Endothelial cell of umbilical vein (primary cell): ENCODE results near the gene USH2A. TPM values are rescaled to one million over a fixed set of nuclear protein-coding genes. Genes with fewer than 3 reads are reported as not detected.

Source experiments
- BruUV-seq: library from RNA; stranded (reverse); fragments of 400-500 nt; replicated peaks from 2 replicates; lab custom pipeline; 2021; lab: Mats Ljungman, UMichigan
- CTCF ChIA-PET: fragments of 300-600, 350-600 bp; sonication (Branson Sonifier 250); formaldehyde crosslinking; loops from one replicate; lab custom pipeline; 2021; ENCODE audit warnings: antibody characterized with exemption, inconsistent platforms; lab: Charles Lee
- POLR2A ChIA-PET: fragments of 300-600, 350-600 bp; sonication (Branson Sonifier 250); formaldehyde crosslinking; loops from one replicate; lab custom pipeline; 2021; ENCODE audit warnings: antibody characterized with exemption, inconsistent platforms; lab: Charles Lee
- DNase-seq: peaks from one replicate; pipeline ENCODE4 v3.0.0-alpha.2; 2011; ENCODE audit warnings: low read depth, low spot score
- FAIRE-seq: peaks from 2 replicates; lab custom pipeline; 2011; peaks lifted over from hg19 to GRCh38; lab: Jason Lieb, UNC
- H2AFZ ChIP-seq: 2 replicates; pipeline ENCODE4 v1.6.0; 2012; ENCODE audit warnings: low read depth, low read length, control low read depth, inconsistent platforms
- H3K27ac ChIP-seq: 2 replicates; pipeline ENCODE4 v1.5.1; 2011; ENCODE audit warnings: low read depth, mild to moderate bottlenecking, control low read depth, low read length, moderate library complexity; ENCODE audit not compliant: insufficient read depth
- H3K27me3 ChIP-seq, 2 experiments: 2 replicates each; pipeline versions ENCODE4 v1.6.0 to v1.6.1; 2011; ENCODE audit warnings: low read length in 2 of 2, mixed read lengths in 1 of 2; ENCODE audit not compliant: control insufficient read depth in 2 of 2, insufficient read depth in 2 of 2
- H3K36me3 ChIP-seq, 2 experiments: 2 replicates in 1 of 2; 3 replicates in 1 of 2; pipeline ENCODE4 v1.5.1; 2011; ENCODE audit warnings: low read length in 2 of 2, mild to moderate bottlenecking in 1 of 2, moderate library complexity in 1 of 2; ENCODE audit not compliant: control insufficient read depth in 2 of 2, insufficient read depth in 2 of 2; ENCODE audit errors: extremely low read depth in 1 of 2
- H3K4me1 ChIP-seq: 3 replicates; pipeline ENCODE4 v1.5.1; 2011; ENCODE audit warnings: mild to moderate bottlenecking, low read length; ENCODE audit not compliant: control insufficient read depth, insufficient read depth; ENCODE audit errors: extremely low read depth
- H3K4me2 ChIP-seq: 2 replicates; pipeline ENCODE4 v1.6.1; 2011; ENCODE audit warnings: low read length, control low read depth, mixed read lengths; ENCODE audit not compliant: insufficient read depth
- H3K4me3 ChIP-seq, 3 experiments: fragments of 200-600 bp in 1 of 3; sonication (generic), shearing (Covaris generic) in 1 of 3; replicated peaks in 1 of 3; 2 replicates each; pipeline ENCODE4 v1.5.1; 2011 to 2016; ENCODE audit warnings: control low read depth in 3 of 3, low read length in 3 of 3, mild to moderate bottlenecking in 2 of 3, inconsistent platforms in 1 of 3, low read depth in 1 of 3, moderate library complexity in 1 of 3; ENCODE audit not compliant: insufficient read depth in 1 of 3
- H3K79me2 ChIP-seq: 2 replicates; pipeline ENCODE4 v1.6.0; 2012; ENCODE audit warnings: low read length, inconsistent platforms; ENCODE audit not compliant: control insufficient read depth, insufficient read depth
- H3K9ac ChIP-seq: replicated peaks from 2 replicates; pipeline ENCODE3; 2011; ENCODE audit warnings: low read length, control low read depth; ENCODE audit not compliant: insufficient read depth; ENCODE audit errors: extremely low read depth
- H3K9me1 ChIP-seq: replicated peaks from 3 replicates; pipeline ENCODE4 v1.6.0; 2011; ENCODE audit warnings: mild to moderate bottlenecking, low read length; ENCODE audit not compliant: control insufficient read depth, insufficient read depth; ENCODE audit errors: extremely low read depth
- H3K9me3 ChIP-seq: replicated peaks from 2 replicates; pipeline ENCODE4 v1.5.1; 2012; ENCODE audit warnings: low read length, inconsistent platforms; ENCODE audit not compliant: control insufficient read depth, insufficient read depth
- H4K20me1 ChIP-seq: replicated peaks from 2 replicates; pipeline ENCODE3; 2011; ENCODE audit warnings: mild to moderate bottlenecking, low read length; ENCODE audit not compliant: control insufficient read depth, insufficient read depth; ENCODE audit errors: extremely low read depth
- CTCF ChIP-seq, 2 donors: IDR thresholded peaks; 1 replicate in 1 of 2; 2 replicates in 1 of 2; pipeline ENCODE4 v1.5.1; 2011; ENCODE audit warnings: low read length in 2 of 2, mild to moderate bottlenecking in 2 of 2, moderate library complexity in 2 of 2, control low read depth in 1 of 2, inconsistent platforms in 1 of 2, low read depth in 1 of 2; ENCODE audit not compliant: insufficient read depth in 1 of 2; ENCODE audit errors: extremely low read depth in 1 of 2
- EZH2 ChIP-seq: IDR thresholded peaks from 2 replicates; pipeline ENCODE4 v1.6.1; 2012; ENCODE audit warnings: borderline replicate concordance, low read depth, mild to moderate bottlenecking, moderate library complexity, low read length, inconsistent platforms; ENCODE audit not compliant: severe bottlenecking
- FOS ChIP-seq: IDR thresholded peaks from 2 replicates; pipeline ENCODE4 v1.6.1; 2011; ENCODE audit warnings: mild to moderate bottlenecking, low read length, moderate library complexity, borderline replicate concordance; ENCODE audit not compliant: insufficient read depth
- GATA2 ChIP-seq: IDR thresholded peaks from 2 replicates; pipeline ENCODE4 v1.7.0; 2011; ENCODE audit warnings: low read depth, mild to moderate bottlenecking, moderate library complexity, mixed read lengths, low read length; ENCODE audit not compliant: insufficient read length, insufficient read depth
- JUN ChIP-seq: IDR thresholded peaks from 2 replicates; pipeline ENCODE4 v1.6.1; 2011; ENCODE audit warnings: borderline replicate concordance, low read depth; ENCODE audit not compliant: insufficient read length, insufficient read depth
- MYC ChIP-seq: IDR thresholded peaks from one replicate; pipeline ENCODE4 v1.6.1; 2011; ENCODE audit warnings: mild to moderate bottlenecking, low read depth, low read length
- POLR2A ChIP-seq: IDR thresholded peaks from 2 replicates; pipeline ENCODE4 v1.6.1; 2012; ENCODE audit warnings: low read depth, mild to moderate bottlenecking, control low read depth, low read length
- POLR2AphosphoS5 ChIP-seq: IDR thresholded peaks from 2 replicates; pipeline ENCODE4 v1.6.1; 2012; ENCODE audit warnings: low read depth, mild to moderate bottlenecking, control low read depth, low read length, moderate library complexity; ENCODE audit not compliant: insufficient read depth
- dilution Hi-C: fragments of 300-500 bp; cut with MboI; formaldehyde crosslinking; loops from one replicate; pipeline ENCODE4 v1.15.0; 2019; ENCODE audit warnings: low sequenced_read_pairs; ENCODE audit not compliant: extremely low pct_ligation_motif_present
- intact Hi-C: fragments of 100-400 bp; cut with micrococcal nuclease; formaldehyde crosslinking; loops from one replicate; pipeline ENCODE4 v1.10.0; 2022
- polyA plus RNA-seq, 4 experiments: library from polyadenylated mRNA; depleted of rRNA in 3 of 4; stranded (reverse) in 3 of 4; unstranded in 1 of 4; fragments of >200 nt; gene quantifications; 2 replicates each; pipeline versions ENCODE4 v1.2.1 to v1.2.3, GENCODE V29; 2011 to 2012; ENCODE audit warnings: missing spikeins in 1 of 4
- total RNA-seq: library from RNA; stranded (reverse); gene quantifications from 2 replicates; pipeline ENCODE4 v1.2.3, GENCODE V29; 2021
- TF ChIP-seq, protein P1 (sequence below): IDR thresholded peaks from 2 replicates; pipeline ENCODE4 v1.6.1; 2011; ENCODE audit not compliant: insufficient read depth, insufficient read length

The USH2A gene
- total and polyA plus RNA-seq, 2 donors (not counting 3 experiments of a cell fraction or from before 2014, with no cell fraction given), result not detected

GRCh38 chr1:216086678-216087077, 336.6 kb downstream of the USH2A start:
- FAIRE-seq (no peak), DNase-seq (no peak)
- no peaks in the 10 kb centered on the region for H3K9me1 ChIP-seq
- no peaks in the 10 kb centered on the region for H3K27me3 ChIP-seq
- H3K79me2 ChIP-seq, result no peaks in the 10 kb centered on the region
- TF ChIP-seq CTCF (IDR thresholded peaks at IDR 0.05; ENCODE audit: extremely low read depth in 1 of 2, insufficient read depth in 1 of 2, low read depth in 1 of 2, low read length in 2 of 2) (no peak), MYC (no peak), POLR2A (no peak), FOS (no peak), POLR2AphosphoS5 (no peak), GATA2 (no peak), JUN (no peak), EZH2 (no peak)
- TF ChIP-seq, protein P1, sequence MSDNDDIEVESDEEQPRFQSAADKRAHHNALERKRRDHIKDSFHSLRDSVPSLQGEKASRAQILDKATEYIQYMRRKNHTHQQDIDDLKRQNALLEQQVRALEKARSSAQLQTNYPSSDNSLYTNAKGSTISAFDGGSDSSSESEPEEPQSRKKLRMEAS, result no peak
- H3K4me1 ChIP-seq, result no peaks in the 10 kb centered on the region
- dilution Hi-C loops (no loop called here), intact Hi-C loops (no loop called here)
- no peak overlapping the region for H3K27ac ChIP-seq
- no peak overlapping the region for H2AFZ ChIP-seq
- H3K4me2 ChIP-seq, result no peak overlapping the region
- BruUV-seq, result no TSS peak
- H3K9ac ChIP-seq, result no peak overlapping the region
- H3K9me3 ChIP-seq, result peaks cover 5% of the 10 kb centered on the region
- H4K20me1 ChIP-seq, result no peaks in the 10 kb centered on the region
- no peak overlapping the region for H3K4me3 ChIP-seq
- ChIA-PET CTCF (no interaction called here), POLR2A (no interaction called here)
- H3K36me3 ChIP-seq, result no peaks in the 10 kb centered on the region
